HUES6 (cell line): ENCODE data around the gene ERI2.

Experiments
- H3K27ac ChIP-seq: 2 replicates; pipeline ENCODE4 v1.7.0; 2013; ENCODE audit warnings: low read depth, mild to moderate bottlenecking, low read length, inconsistent platforms
- H3K27me3 ChIP-seq: 2 replicates; pipeline ENCODE4 v1.6.1; 2013; ENCODE audit warnings: low read length; ENCODE audit not compliant: control insufficient read depth, insufficient read depth
- H3K36me3 ChIP-seq: 2 replicates; pipeline ENCODE4 v1.6.1; 2013; ENCODE audit warnings: low read length; ENCODE audit not compliant: control insufficient read depth, insufficient read depth
- H3K4me1 ChIP-seq: 2 replicates; pipeline ENCODE4 v1.6.1; 2013; ENCODE audit warnings: low read length; ENCODE audit not compliant: control insufficient read depth, insufficient read depth
- H3K4me3 ChIP-seq: 2 replicates; pipeline ENCODE4 v1.5.1; 2013; ENCODE audit warnings: low read depth, low read length
- H3K9ac ChIP-seq: one replicate; pipeline ENCODE4 v1.6.1; 2013; ENCODE audit warnings: mild to moderate bottlenecking, low read length
- H3K9me3 ChIP-seq: 2 replicates; pipeline ENCODE4 v1.6.1; 2013; ENCODE audit warnings: low read depth, low read length; ENCODE audit not compliant: control insufficient read depth, insufficient read depth

The ERI2 gene

DNA sequence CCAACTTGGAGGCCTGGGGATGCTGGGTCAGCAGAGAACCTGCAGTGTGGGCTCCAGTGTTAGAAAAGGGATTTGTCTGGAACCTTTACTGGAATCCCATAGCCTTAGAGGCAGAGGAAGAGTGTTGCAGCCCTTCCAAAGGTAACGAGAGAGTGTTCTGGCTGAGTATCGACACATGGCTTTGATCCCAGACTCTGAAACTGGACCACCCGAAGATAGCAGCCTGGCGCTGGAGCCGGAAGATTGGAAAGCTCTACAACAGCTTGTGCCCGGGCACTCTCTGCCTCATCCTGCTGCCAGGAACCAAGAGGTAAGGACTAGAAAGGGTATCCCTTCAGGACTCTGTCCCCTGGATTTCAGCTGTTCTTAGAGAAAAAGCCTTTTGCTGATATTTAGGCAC, 39.8 kb upstream of the ERI2 start:
- H3K36me3 ChIP-seq, result peaks cover 30% of the 10 kb centered on the region
- H3K27me3 ChIP-seq, result no peaks in the 10 kb centered on the region
- no peak overlapping the region for H3K9ac ChIP-seq
- H3K9me3 ChIP-seq, result no peaks in the 10 kb centered on the region
- H3K4me3 ChIP-seq, result no peak overlapping the region
- no peaks in the 10 kb centered on the region for H3K4me1 ChIP-seq
- no peak overlapping the region for H3K27ac ChIP-seq

DNA sequence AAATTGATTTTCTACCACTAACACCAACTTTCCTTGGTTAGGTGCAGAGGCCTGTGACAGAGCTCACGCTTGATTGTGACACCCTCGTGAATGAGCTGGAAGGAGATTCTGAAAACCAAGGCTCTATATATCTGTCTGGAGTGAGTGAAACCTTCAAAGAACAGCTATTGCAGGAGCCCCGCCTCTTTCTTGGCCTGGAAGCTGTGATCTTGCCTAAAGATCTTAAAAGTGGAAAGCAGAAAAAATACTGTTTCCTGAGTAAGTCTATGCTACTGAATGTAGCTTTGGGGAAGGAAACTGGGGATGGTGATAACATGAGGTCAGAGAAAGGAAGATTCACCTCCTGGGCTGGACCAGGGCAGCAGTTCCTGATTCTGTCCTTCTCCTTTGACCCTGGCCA, 38.3 kb upstream of the ERI2 start:
- Histone ChIP-seq H3K27ac (no peak overlapping the region), H3K4me3 (no peak overlapping the region), H3K9ac (no peak overlapping the region), H3K27me3 (no peaks in the 10 kb centered on the region), H3K9me3 (no peaks in the 10 kb centered on the region), H3K36me3 (peaks cover 38% of the 10 kb centered on the region), H3K4me1 (no peaks in the 10 kb centered on the region)

GRCh38 chr16:20844054-20844453, 37.8 kb upstream of the ERI2 start:
- no peaks in the 10 kb centered on the region for H3K4me1 ChIP-seq
- H3K9ac ChIP-seq, result no peak overlapping the region
- peaks cover 40% of the 10 kb centered on the region for H3K36me3 ChIP-seq
- H3K4me3 ChIP-seq, result no peak overlapping the region
- no peaks in the 10 kb centered on the region for H3K9me3 ChIP-seq
- H3K27ac ChIP-seq, result 0 out of 2 replicates have a peak overlapping the region, but pooled peaks have one; percentile 23
- no peaks in the 10 kb centered on the region for H3K27me3 ChIP-seq

- Histone ChIP-seq H3K9me3 (0 out of 2 replicates have a peak, but pooled peaks cover 5% of the 10 kb centered on the region), H3K27me3 (no peaks in the 10 kb centered on the region), H3K4me1 (no peaks in the 10 kb centered on the region), H3K4me3 (no peak overlapping the region), H3K27ac (no peak overlapping the region), H3K36me3 (peaks cover 48% of the 10 kb centered on the region), H3K9ac (no peak overlapping the region)
Observed at GRCh38 chr16:20839504-20839903, 33.2 kb upstream of the ERI2 start.

DNA sequence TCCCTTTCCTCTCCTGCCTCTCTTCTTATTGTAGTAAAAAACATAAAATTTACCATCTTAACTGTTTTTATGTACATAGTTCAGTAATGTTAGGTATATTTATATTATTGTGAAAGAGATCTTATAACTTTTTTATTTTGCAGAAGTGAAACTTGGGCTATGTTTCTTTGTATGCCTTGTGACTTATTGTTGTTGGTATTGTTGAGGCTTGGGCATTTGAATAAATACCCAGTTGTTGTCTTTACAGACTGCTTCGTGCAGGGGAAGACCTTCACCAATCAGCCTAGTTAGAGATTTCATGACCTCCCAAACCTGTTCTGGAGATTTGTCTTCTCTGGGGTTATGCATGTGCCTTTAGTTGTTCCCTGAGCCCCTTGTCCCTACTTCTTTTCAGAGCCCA, 32.0 kb upstream of the ERI2 start:
- Histone ChIP-seq H3K27ac (no peak overlapping the region), H3K4me1 (no peaks in the 10 kb centered on the region), H3K9me3 (0 out of 2 replicates have a peak, but pooled peaks cover 5% of the 10 kb centered on the region), H3K36me3 (peaks cover 52% of the 10 kb centered on the region), H3K27me3 (no peaks in the 10 kb centered on the region), H3K4me3 (no peak overlapping the region), H3K9ac (no peak overlapping the region)

DNA sequence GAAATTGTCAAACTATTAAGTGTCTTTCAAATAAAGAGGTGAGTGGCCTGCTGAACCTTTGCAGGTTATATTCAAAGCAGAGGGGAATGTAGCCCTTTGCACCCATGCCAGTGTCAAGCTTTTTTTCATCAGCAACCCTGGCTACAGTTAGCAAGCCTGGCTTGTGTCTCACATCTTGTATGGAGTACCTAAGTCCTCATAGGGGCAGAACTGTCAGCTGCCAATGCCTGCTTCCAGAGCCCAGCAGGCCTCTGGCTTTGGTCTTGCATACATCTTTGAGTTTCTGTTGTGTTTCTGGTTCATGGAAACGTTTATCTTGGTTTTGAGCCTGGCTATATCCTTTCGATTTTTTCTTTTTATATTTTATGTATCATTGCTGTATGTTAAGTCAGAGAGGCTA, 26.8 kb upstream of the ERI2 start:
- Histone ChIP-seq H3K36me3 (peaks cover 51% of the 10 kb centered on the region), H3K4me1 (no peaks in the 10 kb centered on the region), H3K9ac (no peak overlapping the region), H3K9me3 (0 out of 2 replicates have a peak, but pooled peaks cover 5% of the 10 kb centered on the region), H3K4me3 (no peak overlapping the region), H3K27ac (no peak overlapping the region), H3K27me3 (no peaks in the 10 kb centered on the region)

DNA sequence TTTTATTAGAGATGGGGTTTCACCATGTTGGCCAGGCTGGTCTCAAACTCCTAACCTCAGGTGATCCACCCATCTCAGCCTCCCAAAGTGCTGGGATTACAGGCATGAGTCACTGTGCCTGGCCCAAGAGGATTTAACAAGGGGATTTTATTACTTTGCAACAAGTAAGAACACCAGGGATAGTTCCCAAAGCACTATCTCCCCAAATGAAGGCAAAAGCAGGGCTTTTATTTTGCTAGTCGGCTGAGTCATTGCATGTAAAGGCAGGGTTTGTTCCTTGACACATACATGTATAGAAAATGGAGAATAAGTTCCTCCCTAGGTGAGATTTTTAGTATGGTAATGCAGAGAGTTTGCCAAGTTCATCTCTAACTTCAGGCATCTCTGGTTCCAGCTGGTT, 24.1 kb upstream of the ERI2 start:
- Histone ChIP-seq H3K27me3 (no peaks in the 10 kb centered on the region), H3K9ac (no peak overlapping the region), H3K9me3 (no peaks in the 10 kb centered on the region), H3K4me3 (no peak overlapping the region), H3K27ac (no peak overlapping the region), H3K36me3 (peaks cover 53% of the 10 kb centered on the region), H3K4me1 (no peaks in the 10 kb centered on the region)

- Histone ChIP-seq H3K27me3 (no peaks in the 10 kb centered on the region), H3K4me3 (no peak overlapping the region), H3K9ac (no peak overlapping the region), H3K4me1 (no peaks in the 10 kb centered on the region), H3K9me3 (no peaks in the 10 kb centered on the region), H3K27ac (no peak overlapping the region), H3K36me3 (peaks cover 55% of the 10 kb centered on the region)
Observed at GRCh38 chr16:20829536-20829935, 23.3 kb upstream of the ERI2 start.

- Histone ChIP-seq H3K4me1 (no peaks in the 10 kb centered on the region), H3K4me3 (no peak overlapping the region), H3K27me3 (no peaks in the 10 kb centered on the region), H3K36me3 (peaks cover 54% of the 10 kb centered on the region), H3K9ac (no peak overlapping the region), H3K9me3 (no peaks in the 10 kb centered on the region), H3K27ac (no peak overlapping the region)
Observed at GRCh38 chr16:20826039-20826566, 19.8 kb upstream of the ERI2 start.

GRCh38 chr16:20822521-20823325, 16.5 kb upstream of the ERI2 start:
- Histone ChIP-seq H3K36me3 (peaks cover 53% of the 10 kb centered on the region), H3K9me3 (no peaks in the 10 kb centered on the region), H3K27me3 (no peaks in the 10 kb centered on the region), H3K9ac (no peak overlapping the region), H3K4me3 (no peak overlapping the region), H3K27ac (no peak overlapping the region), H3K4me1 (no peaks in the 10 kb centered on the region)

- Histone ChIP-seq H3K27ac (no peak overlapping the region), H3K9me3 (no peaks in the 10 kb centered on the region), H3K36me3 (peaks cover 48% of the 10 kb centered on the region)
Observed at GRCh38 chr16:20821682-20822081, 15.4 kb upstream of the ERI2 start.

More at GRCh38 chr16:20821682-20822081, 15.4 kb upstream of the ERI2 start:
- H3K27me3 ChIP-seq, result no peaks in the 10 kb centered on the region
- no peak overlapping the region for H3K4me3 ChIP-seq
- no peaks in the 10 kb centered on the region for H3K4me1 ChIP-seq
- H3K9ac ChIP-seq, result no peak overlapping the region
